CD14-positive monocyte (primary cell): Measurements from ENCODE around the gene OGDHL. TPM values are rescaled to one million over a fixed set of nuclear protein-coding genes. Genes with fewer than 3 reads are reported as not detected.

ENCODE experiments used
- DNase-seq, 3 donors: peaks; one replicate each; pipeline ENCODE4 v3.0.0-alpha.2; 2011 to 2022
- H2AFZ ChIP-seq: 2 replicates; pipeline ENCODE4 v1.6.0; 2012; ENCODE audit warnings: mild to moderate bottlenecking, low read depth, low read length, inconsistent platforms; ENCODE audit not compliant: insufficient read depth, poor library complexity, severe bottlenecking
- H3K27ac ChIP-seq, 2 donors: 1 replicate in 1 of 2; 2 replicates in 1 of 2; pipeline ENCODE4 v1.5.1; 2012 to 2013; ENCODE audit warnings: low read length in 2 of 2, control low read depth in 1 of 2, inconsistent platforms in 1 of 2, low read depth in 1 of 2, mild to moderate bottlenecking in 1 of 2
- H3K27me3 ChIP-seq, 2 donors: one replicate each; pipeline versions ENCODE4 v1.6.0 to v1.6.1; 2011 to 2013; ENCODE audit warnings: low read length in 2 of 2; ENCODE audit not compliant: control insufficient read depth in 2 of 2, insufficient read depth in 2 of 2
- H3K36me3 ChIP-seq, 2 donors: replicated peaks in 1 of 2; 1 replicate in 1 of 2; 2 replicates in 1 of 2; pipeline versions ENCODE4 v1.5.1 to v1.6.1; 2012 to 2013; ENCODE audit warnings: low read length in 2 of 2, control low read depth in 1 of 2, inconsistent platforms in 1 of 2, mild to moderate bottlenecking in 1 of 2; ENCODE audit not compliant: insufficient read depth in 2 of 2, control insufficient read depth in 1 of 2
- H3K4me1 ChIP-seq, 2 donors: 1 replicate in 1 of 2; 2 replicates in 1 of 2; pipeline versions ENCODE4 v1.5.1 to v1.6.1; 2012 to 2013; ENCODE audit warnings: low read length in 2 of 2, control low read depth in 1 of 2, inconsistent platforms in 1 of 2, mild to moderate bottlenecking in 1 of 2, moderate library complexity in 1 of 2; ENCODE audit not compliant: insufficient read depth in 2 of 2, control insufficient read depth in 1 of 2
- H3K4me2 ChIP-seq: replicated peaks from 2 replicates; pipeline ENCODE3; 2012; ENCODE audit warnings: low read length, moderate library complexity, mild to moderate bottlenecking; ENCODE audit not compliant: poor library complexity, severe bottlenecking; ENCODE audit errors: extremely low read depth
- H3K4me3 ChIP-seq, 3 experiments: fragments of 200-600 bp in 1 of 3; sonication (generic) in 1 of 3; replicated peaks in 1 of 3; 1 replicate in 2 of 3; 2 replicates in 1 of 3; pipeline ENCODE4 v1.5.1; 2011 to 2013; ENCODE audit warnings: low read length in 3 of 3, mild to moderate bottlenecking in 3 of 3, control low read depth in 2 of 3, low read depth in 2 of 3, inconsistent platforms in 1 of 3, moderate library complexity in 1 of 3
- H3K79me2 ChIP-seq: 2 replicates; pipeline ENCODE4 v1.6.0; 2012; ENCODE audit warnings: mild to moderate bottlenecking, control low read depth, inconsistent platforms, low read length, moderate library complexity; ENCODE audit not compliant: insufficient read depth
- H3K9ac ChIP-seq: 2 replicates; pipeline ENCODE4 v1.6.0; 2017; ENCODE audit warnings: low read length, mild to moderate bottlenecking; ENCODE audit not compliant: insufficient read depth, poor library complexity, severe bottlenecking
- H3K9me3 ChIP-seq, 2 donors: replicated peaks in 1 of 2; 1 replicate in 1 of 2; 2 replicates in 1 of 2; pipeline versions ENCODE4 v1.5.1 to v1.6.1; 2012 to 2013; ENCODE audit warnings: low read length in 2 of 2, control low read depth in 1 of 2; ENCODE audit not compliant: control insufficient read depth in 1 of 2, insufficient read depth in 1 of 2
- H4K20me1 ChIP-seq: 2 replicates; pipeline ENCODE4 v1.6.0; 2012; ENCODE audit warnings: mild to moderate bottlenecking, low read length, control low read depth, moderate library complexity; ENCODE audit not compliant: insufficient read depth
- H3K27ac Mint-ChIP-seq, 7 donors: one replicate each; pipeline ENCODE4 v1.8.0; 2020; ENCODE audit warnings: mild to moderate bottlenecking in 7 of 7, mixed read lengths in 7 of 7, moderate library complexity in 6 of 7, inconsistent platforms in 2 of 7
- H3K27me3 Mint-ChIP-seq, 3 donors: one replicate each; pipeline ENCODE4 v1.8.0; 2021 to 2022; ENCODE audit warnings: low read depth in 3 of 3, mild to moderate bottlenecking in 3 of 3, mixed read lengths in 3 of 3, moderate library complexity in 3 of 3, inconsistent platforms in 1 of 3
- H3K36me3 Mint-ChIP-seq, 2 donors: one replicate each; pipeline ENCODE4 v1.8.0; 2020; ENCODE audit warnings: mixed read lengths in 2 of 2, inconsistent platforms in 1 of 2, mild to moderate bottlenecking in 1 of 2
- H3K4me1 Mint-ChIP-seq: one replicate; pipeline ENCODE4 v1.8.0; 2020; ENCODE audit warnings: mild to moderate bottlenecking, mixed read lengths
- H3K4me3 Mint-ChIP-seq, 2 donors: one replicate each; pipeline ENCODE4 v1.8.0; 2020; ENCODE audit warnings: mild to moderate bottlenecking in 2 of 2, mixed read lengths in 2 of 2, moderate library complexity in 1 of 2
- H3K9me3 Mint-ChIP-seq, 7 donors: one replicate each; pipeline ENCODE4 v1.8.0; 2020 to 2022; ENCODE audit warnings: mixed read lengths in 7 of 7, mild to moderate bottlenecking in 6 of 7, moderate library complexity in 6 of 7, inconsistent platforms in 2 of 7
- CTCF ChIP-seq: fragments of 200-600 bp; IDR thresholded peaks from one replicate; pipeline ENCODE4 v1.8.0; 2022; ENCODE audit warnings: antibody characterized with exemption, mild to moderate bottlenecking
- WGBS: methylation state at CpG from one replicate; pipeline ENCODE4 v1.1.5; 2013; ENCODE audit warnings: missing lambda C conversion rate; ENCODE audit not compliant: insufficient coverage; 5-methylcytosine and 5-hydroxymethylcytosine counted together
- intact Hi-C, 2 donors: fragments of 100-400 bp; cut with micrococcal nuclease; formaldehyde crosslinking; loops; one replicate each; pipeline versions ENCODE4 v1.15.0 to v1.15.1; 2023
- polyA plus RNA-seq, 3 donors: library from polyadenylated mRNA; depleted of rRNA in 1 of 3; unstranded in 2 of 3; stranded (reverse) in 1 of 3; fragments of 300-500 nt in 2 of 3; fragments of >200 nt in 1 of 3; fragmentation: Illumina TruSeq in 2 of 3; gene quantifications; 1 replicate in 2 of 3; 2 replicates in 1 of 3; pipeline ENCODE4 v1.2.3, GENCODE V29; 2012 to 2021

The OGDHL gene
- polyA plus RNA-seq, 3 donors = not detected

GRCh38 chr10:49710966-49711365 is 51.2 kb downstream of the OGDHL start:
- H2AFZ ChIP-seq = no peak overlapping the region
- WGBS = 94% methylated on average over 6 of the region's 6 CpGs
- peaks cover 2 to 12% (median 3%) of the 10 kb centered on the region in 3 donors for H3K27me3 Mint-ChIP-seq
- no peak overlapping the region for H3K27ac Mint-ChIP-seq
- H3K36me3 Mint-ChIP-seq = no peaks in the 10 kb centered on the region
- H3K79me2 ChIP-seq = no peaks in the 10 kb centered on the region
- no peaks in the 10 kb centered on the region for H4K20me1 ChIP-seq
- peaks cover 0 to 22% (median 9%) of the 10 kb centered on the region in 7 donors for H3K9me3 Mint-ChIP-seq
- no peak overlapping the region for H3K9ac ChIP-seq
- H3K27me3 ChIP-seq = no peaks in the 10 kb centered on the region
- no peaks in the 10 kb centered on the region for H3K4me1 ChIP-seq
- H3K4me3 Mint-ChIP-seq = no peak overlapping the region
- intact Hi-C loops = no loop called here
- H3K4me1 Mint-ChIP-seq = no peaks in the 10 kb centered on the region
- H3K4me2 ChIP-seq = no peak overlapping the region
- no peak for TF ChIP-seq CTCF
- H3K27ac ChIP-seq = no peak overlapping the region
- no peaks in the 10 kb centered on the region for H3K36me3 ChIP-seq
- no peak for DNase-seq
- H3K9me3 ChIP-seq = peaks cover 0 to 7% of the 10 kb centered on the region in 2 donors
- H3K4me3 ChIP-seq = no peak overlapping the region

GRCh38 chr10:49709934-49710333 is 52.2 kb downstream of the OGDHL start:
- Histone ChIP-seq H3K4me2 (no peak overlapping the region), H3K9me3 (peaks cover 0 to 6% of the 10 kb centered on the region in 2 donors), H2AFZ (no peak overlapping the region)

More at GRCh38 chr10:49709934-49710333, 52.2 kb downstream of the OGDHL start:
- Histone ChIP-seq H3K79me2 (no peaks in the 10 kb centered on the region), H3K4me3 (no peak overlapping the region), H3K27me3 (no peaks in the 10 kb centered on the region), H3K4me1 (no peaks in the 10 kb centered on the region), H3K9ac (no peak overlapping the region), H3K36me3 (no peaks in the 10 kb centered on the region), H3K27ac (no peak overlapping the region), H4K20me1 (no peaks in the 10 kb centered on the region)
- DNase-seq = no peak
- Mint-ChIP-seq H3K9me3 (peaks cover 2 to 16% (median 6%) of the 10 kb centered on the region in 7 donors), H3K4me3 (no peak overlapping the region), H3K27me3 (peaks cover 2 to 12% (median 3%) of the 10 kb centered on the region in 3 donors), H3K4me1 (no peaks in the 10 kb centered on the region), H3K27ac (no peak overlapping the region), H3K36me3 (no peaks in the 10 kb centered on the region)
- 71% methylated on average over 1 of the region's 5 CpGs for WGBS
- intact Hi-C loops = no loop called here
- no peak for TF ChIP-seq CTCF
